Tongue (tissue), 2 donors: ENCODE data around the gene FOXP1. TPM values are rescaled to one million over a fixed set of nuclear protein-coding genes. Genes with fewer than 3 reads are reported as not detected.

Experiments
- DNase-seq: peaks from one replicate; pipeline ENCODE4 v3.0.0-alpha.2; 2015
- total RNA-seq: library from RNA; depleted of rRNA; stranded (reverse); fragments of >200 nt; gene quantifications from one replicate; pipeline ENCODE4 v1.2.3, GENCODE V29; 2014

FOXP1 gene
- total RNA-seq, 1 donor from 2014 or later = 66.4 TPM

DNA sequence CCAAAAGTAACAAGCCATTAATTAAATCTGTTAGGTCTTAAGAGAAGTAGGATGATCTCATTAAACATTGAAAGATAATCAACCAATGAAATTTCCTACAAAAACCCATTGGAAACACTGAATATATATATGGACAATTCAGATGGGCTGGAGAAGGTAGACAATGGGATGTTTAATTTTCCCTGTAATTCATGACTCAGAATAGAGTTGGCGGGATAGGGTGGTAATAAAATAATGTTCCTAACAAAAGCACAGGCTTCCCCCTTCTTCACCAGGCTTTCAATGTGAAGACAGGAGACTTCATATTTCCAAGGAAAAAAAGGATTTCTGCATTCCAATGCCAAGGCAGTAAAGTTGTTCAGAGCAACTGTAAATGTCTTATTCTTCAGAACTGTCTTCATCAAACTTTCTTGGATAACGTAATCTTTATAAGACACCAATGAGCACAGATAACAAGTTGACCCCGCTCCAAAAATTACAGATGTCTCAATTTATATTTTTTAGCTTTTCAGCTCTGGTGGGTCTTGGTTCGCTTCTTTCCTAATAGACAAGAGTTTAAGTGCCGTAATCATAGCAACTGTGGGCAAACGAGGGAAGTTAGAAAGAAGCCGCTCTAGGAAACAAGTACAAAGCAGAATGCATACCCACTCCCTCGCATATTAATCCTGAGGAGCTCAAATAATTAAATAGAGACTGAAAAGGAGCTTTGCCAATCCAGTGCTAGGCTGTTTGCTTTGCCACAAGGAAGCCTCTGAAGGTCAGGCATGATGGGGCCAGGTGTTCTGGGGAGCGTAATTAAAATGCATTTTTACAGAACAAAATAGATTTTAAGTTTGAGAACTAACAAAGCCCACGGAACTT lies 377.0 kb downstream of the FOXP1 start:
- no peak for DNase-seq

DNA sequence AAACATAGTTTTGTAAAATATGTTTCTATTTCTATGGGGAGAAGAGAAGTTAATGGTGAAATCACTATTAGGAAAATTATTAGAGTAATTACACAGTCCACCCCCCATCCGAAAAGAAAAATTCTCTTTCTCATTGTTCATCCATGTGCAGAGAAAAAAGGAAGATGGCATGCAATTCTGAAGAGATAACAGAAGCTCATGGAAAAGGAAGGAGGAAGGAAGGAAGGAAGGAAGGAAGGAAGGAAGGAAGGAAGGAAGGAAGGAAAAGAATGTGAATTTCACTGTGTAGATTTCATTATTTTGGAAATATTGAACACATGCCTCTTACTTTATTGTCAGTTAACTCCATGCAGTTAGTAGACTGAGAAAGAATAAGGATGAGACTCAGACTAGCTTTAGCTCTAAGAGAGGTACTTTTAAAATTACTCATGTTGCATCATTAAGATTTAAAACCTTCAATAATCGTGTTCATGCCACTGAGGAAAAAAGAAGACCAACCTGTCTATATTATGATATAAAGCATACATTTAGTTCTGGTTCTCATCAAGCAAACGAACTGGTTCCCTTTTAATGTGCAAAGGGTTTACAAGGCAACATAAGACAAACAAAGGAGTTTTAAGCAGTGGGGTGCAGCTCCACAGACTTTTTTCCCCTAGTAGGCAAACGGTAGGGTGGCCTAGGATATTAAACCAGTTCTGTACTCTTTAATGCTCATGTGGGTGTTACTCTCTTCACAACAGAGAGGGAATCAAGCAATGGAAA lies 379.6 kb downstream of the FOXP1 start:
- DNase-seq = no peak

DNA sequence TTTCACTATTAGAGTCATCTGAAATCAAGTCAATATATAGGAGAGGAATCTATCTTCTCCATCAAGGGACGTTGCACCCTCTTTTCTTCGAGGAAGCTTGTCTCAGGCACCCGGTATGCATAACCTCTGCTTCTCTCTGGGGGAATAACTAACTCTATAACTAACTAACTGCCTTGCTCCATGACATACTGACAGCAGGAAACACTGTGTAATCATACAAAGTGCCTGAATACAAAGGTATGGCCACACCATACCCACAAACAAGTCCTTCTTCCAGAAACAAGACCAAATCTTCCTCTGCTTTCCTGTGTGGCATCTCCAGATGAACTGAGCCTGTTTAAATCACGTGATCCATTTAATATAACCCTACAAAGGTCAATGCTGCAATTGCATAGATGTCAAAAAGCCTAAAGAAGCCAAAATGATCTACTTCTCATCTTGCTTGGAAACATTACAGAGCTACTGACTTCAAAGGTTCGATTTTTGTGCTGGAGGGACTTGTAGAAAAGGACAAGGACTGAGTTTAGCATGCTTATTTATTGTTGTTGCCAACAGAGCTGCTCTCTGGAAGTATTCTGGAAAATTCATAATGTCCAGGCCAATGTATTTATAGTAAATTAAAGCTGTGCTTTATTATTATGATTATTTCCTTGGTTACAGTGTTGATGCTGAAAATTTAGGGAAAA lies 380.5 kb downstream of the FOXP1 start:
- DNase-seq = no peak

DNA sequence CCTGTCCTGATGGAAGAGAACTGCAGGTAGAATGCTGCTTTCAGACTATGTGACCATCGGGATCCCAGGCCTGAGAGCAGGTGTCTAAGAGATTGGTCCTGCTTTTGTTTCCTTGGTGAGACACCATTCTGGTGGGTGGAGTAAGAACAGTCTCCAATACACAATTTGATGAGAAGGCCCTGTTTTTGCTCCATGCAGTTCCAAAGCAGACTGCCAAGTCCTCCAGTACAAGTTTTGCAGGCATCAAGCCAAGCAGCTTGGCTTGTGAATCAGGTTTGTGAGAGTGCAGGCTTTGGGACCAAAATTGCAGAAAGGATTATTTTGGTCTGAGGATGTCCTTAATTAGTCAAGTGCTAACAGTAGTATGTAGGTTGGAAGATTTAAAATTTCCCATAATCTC lies 381.6 kb downstream of the FOXP1 start:
- peak; percentile 93 for DNase-seq

DNA sequence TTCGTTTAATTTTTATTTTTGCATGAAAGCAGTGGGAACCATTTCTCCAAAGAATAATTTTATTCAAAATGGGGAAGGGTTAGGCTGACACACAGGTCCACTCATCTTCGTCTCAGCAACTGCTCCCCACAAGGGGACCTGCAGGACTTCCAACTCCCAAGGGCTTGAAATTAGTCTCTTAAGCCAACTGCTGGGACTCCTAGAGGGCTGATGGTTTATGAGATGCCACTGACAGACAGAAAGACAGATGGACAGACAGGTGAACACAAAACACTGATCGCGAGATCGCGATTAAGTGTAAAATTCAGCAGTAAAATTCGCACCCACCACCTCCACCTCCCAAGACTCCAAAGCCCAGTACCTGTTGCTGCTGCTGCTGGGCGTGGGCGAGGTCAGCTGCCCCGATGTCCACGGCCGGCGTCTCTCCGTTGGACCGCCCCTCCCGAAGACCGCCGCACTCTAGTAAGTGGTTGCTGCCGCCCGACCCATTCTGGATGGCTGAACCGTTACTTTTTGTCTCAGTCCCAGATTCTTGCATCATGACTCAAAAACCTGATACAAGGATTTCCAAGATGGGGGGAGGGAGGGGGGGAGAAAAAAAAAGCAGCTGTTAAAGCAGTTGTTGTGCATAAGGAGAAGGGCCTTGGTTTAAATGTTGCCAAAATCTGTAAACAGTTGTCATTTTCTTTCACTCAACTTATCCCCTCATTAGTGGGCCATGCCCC lies 385.5 kb downstream of the FOXP1 start:
- peak; percentile 84 for DNase-seq

DNA sequence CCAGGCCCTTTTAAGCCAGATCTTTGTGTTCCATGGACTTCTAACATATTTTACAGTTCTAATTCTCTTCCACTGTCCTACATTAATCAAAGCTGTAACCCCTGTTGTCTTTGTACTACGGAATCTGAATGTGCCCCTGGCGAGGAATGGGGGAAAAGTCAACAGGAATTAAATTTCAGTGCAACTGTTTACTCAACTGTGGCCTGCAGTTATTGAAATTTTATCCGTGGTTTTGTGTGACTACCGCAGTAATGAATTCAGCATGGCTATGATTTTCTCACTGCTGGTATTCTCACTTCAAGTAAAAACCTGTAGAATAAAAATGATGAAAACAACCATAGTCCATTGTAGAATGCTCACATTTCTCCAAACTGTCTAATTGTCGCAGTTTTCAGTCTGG lies 388.0 kb downstream of the FOXP1 start:
- DNase-seq = peak; percentile 60

DNA sequence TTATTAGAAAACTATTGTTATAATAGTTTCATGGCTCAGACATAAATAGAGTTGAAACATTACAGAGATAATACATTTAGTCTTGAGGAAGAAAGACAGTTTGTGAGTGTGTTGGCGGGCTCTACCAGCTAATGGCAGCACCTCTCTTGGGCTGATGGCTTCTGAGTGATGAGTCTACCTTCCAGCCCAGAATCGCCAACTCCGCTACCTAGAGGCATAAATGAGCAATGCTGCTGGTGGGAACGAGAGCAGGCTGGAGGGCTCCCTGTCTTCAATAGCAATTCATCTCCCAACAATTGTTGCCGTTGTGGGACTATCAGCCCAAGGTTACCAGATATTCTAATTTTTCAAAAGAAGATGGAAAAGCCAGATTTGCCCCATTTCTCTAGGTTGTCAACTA lies 388.7 kb downstream of the FOXP1 start:
- no peak for DNase-seq

DNA sequence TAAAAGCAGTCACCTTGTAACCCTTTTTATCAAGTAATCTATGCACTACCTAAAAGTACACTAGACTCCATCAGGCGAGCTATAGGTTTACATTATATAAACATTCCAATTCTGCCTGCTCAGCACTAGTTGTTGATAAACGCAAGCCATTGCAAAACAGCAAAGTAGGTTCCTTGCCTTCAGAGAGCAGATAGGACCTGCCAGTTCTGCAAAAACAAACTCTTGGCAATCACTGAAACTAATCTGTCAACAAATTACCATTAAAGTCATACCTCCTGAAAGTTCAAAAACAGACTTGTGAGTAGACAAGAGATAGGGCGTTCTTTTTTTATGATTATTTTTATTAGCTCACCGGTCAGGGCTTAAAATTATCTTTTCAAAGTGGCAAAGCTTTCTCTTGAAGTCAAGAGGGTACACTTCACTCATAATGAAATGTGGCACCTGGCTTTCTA lies 392.5 kb downstream of the FOXP1 start:
- no peak for DNase-seq

DNA sequence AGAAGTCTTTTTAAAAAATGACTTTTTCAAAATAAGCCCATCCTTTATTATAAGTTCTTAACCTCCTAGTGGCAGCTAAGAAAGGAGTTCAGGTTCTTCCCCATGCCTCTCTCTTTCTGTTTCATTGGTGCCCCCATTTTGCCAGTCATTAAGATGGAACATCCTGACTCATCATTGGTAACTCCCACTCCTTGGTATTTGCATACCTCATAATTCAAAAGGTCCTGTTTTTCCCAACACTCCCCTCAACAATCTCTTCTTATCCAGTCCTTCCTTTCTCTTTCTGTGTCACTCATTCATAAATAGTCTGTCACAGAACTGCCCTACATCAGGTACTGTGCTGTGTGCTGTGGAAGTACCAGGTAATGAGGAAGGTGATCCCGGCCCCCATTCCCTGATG lies 394.0 kb downstream of the FOXP1 start:
- no peak for DNase-seq

DNA sequence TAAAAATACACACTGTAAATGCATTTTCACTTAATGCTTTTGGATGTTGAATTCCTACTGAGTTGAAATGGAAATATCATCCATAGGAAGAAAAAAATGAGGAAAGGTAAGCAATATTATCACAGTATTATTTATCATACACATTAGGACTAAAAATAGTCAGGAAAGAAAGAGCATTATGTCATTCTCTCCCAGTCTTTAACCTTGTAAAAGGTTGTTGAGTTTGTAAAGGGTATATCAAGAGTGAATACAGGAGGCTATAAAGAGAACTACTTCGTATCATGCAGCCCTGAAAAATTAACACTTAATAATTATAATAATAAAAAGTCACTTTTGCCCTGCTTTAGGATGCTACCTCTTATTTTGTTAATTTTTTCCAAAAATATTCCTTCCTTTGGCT lies 395.8 kb downstream of the FOXP1 start:
- no peak for DNase-seq

DNA sequence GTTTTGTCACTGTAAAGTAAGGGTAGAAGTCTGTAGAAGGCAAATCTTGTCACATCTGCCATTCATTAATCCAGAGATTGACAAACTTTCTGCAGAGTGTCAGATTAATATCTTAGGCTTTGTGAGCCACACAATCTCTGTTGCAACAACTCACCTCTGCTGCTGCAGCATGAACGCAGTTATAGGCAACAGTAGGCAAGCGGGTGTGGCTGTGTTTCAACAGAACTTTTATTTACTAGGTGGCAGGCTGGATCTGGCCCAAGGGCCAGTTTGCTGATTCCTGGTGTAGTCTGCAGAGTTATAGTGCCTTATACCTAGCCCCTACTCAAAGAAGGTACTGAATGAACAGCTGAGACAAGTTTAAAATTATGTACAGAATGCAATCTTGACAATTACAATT lies 396.7 kb downstream of the FOXP1 start:
- no peak for DNase-seq

DNA sequence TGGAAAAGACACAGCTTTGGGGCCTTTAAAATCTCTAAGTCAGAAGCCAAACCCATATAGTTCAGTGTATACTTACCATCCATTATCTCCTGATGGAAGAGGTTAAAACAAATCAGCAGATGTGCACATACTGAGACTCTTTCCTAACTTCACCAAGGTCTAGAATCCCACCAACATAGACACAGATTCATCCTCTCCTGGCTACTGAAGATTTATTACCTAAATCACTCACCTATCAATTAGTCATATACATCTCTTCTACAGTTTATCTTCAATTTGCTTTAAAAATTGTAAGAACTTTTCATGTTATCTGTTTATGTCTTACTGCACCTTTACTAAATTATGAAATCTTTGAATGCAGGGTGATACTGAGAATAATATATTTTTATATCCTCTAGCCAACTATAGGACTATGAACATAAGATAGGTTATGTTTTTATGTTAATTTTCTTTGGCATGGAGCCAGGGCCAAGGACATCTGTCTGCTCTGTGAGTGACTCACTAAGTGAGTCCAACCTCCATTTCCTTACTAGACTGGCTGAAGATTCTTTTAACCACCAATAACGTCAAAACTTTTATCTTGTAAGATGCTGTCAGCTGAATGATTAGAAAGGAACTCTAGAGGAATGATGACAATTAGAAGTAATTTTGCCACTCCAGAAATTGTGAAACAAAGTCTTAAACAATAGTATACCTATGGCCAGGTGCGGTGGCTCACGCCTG lies 397.6 kb downstream of the FOXP1 start:
- DNase-seq = no peak

DNA sequence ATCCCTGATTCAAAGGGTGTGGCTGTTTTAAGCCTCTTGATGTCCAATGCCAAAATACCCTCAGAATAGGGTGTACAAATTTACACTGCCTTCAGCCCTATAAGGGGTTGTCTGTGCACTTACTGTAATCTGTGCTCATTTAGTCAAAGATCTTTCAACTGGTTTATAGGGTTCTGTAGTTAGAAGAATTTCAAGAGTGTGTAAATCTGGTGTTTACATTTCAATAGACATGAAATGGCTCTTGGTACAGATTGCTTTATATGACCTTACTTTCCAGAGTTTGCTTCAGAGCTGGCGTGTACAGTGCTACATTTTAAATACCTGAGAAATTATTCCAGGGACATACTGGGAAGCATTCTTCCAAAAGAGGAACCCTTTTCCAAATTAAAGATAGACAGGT lies 399.3 kb downstream of the FOXP1 start:
- no peak for DNase-seq

DNA sequence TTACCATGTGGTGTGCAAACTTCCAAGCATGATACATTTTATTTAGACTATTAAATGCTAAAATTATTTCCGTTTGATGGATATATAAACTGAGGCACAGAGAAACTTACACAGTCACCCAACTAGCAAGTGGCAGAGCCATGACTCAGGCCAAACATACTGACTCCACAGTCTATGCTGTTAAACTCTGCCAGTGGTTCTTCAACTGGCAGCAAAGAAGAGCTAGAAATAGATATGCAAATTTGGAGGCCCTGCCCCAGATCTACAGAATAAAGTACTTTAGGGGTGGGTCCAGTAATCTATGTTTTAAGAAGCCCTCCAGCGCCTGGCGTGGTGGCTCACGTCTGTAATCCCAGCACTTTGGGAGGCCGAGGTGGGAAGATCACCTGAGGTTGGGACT lies 400.0 kb downstream of the FOXP1 start:
- no peak for DNase-seq

DNA sequence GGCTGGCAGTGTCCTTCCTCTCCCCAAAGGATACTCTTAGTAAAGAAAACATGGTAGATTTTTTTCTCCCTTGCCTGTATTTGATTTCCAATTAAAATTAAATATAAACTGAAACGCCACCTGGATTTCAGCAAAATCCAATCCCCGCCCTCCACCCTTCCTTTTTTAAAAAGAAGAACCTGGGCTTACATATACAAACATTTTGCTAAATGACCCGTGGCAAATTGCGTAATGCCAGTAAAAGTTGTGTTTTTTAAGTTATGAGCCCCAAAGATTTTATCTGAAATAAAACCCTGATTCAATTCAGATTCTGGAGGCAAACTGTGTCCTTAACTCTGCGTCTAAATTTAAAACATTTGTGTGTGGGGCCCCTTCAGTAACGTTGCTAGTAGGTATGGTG lies 403.0 kb downstream of the FOXP1 start:
- DNase-seq = no peak

DNA sequence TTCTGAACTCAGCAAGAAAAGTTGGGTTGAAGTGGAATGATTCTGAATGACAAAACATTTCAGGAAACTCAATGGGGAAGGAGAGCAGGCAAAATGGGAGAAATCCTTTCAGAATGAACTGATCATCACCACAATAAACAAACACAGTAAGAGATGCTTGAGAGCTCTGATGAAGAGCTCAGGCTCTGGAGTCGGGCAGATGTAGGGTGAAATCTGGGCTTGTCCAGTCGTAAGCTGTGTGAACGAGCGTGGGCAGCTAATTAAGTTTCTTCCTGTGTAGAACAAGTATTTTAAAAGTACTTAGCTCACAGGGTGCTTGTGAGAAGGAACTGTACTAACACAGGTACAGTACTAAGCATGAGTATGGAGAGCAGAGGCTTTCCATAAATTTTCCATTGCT lies 406.2 kb downstream of the FOXP1 start:
- no peak for DNase-seq

DNA sequence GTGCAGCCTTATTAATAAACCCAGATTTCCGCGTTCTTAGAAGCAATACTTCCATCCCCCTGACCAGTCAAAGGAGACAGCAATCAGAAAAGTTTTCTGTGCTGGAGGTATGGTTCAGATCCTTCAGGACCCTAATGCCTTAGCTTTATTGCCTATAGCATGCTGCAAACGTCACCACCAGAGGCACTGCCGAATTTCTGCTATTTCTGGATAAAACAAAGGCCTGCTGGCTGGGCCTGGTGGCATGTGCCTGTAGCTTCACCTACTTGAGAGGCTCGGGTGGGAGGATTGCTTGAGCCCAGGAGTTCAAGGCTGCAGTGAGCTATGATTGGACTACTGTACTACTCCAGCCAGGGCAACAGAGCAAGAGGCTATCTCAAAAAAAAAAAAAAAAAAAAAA lies 407.2 kb downstream of the FOXP1 start:
- no peak for DNase-seq

DNA sequence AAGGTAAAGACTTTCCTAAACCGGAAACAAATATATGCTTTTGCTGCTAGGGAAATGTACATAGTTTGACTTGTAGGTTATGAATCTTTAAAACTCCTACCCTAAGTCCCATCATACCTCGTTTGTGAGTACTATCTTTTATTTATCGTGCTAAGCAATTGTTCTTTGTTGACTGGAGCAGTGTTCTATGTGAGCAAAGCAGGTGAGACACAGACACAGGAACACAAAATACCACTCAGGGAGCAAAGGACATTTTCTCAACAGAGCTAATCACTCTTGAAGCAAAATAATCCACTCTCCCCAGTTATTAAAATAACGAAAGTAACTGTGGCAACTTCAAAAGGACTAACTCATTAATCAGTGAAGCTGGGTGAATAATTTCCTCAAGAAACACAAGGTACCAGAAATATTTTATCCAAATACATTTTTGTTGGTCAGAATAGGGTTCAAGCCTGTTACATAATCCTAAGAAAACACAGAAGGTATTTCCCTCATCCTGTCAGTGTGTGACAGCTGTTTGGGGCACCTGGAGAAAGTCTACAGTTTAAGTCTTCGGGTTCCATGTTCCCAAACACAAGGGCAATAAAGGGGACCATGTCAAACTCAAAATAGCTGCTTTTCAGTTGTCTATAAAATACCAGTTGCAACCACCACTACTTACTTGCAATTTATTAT lies 407.7 kb downstream of the FOXP1 start:
- no peak for DNase-seq

DNA sequence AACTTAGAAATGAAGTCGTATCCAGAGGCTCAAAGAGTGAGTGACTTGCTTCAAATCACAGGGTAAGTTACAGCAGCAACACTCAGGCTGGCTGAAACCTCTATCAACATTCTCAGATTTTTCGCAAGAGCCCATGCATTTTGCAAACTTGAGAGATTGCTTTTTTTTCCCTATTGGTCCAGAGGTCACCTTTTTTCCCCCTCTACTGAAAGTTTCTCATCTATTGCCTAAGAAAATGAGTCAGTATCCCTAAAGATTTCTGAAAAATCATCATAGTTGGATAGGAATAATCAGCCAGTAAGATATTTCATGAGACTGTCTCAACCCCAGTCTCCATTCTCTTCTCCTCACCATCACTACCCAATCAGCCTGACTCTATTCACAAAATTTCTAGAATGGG lies 410.6 kb downstream of the FOXP1 start:
- DNase-seq = no peak

DNA sequence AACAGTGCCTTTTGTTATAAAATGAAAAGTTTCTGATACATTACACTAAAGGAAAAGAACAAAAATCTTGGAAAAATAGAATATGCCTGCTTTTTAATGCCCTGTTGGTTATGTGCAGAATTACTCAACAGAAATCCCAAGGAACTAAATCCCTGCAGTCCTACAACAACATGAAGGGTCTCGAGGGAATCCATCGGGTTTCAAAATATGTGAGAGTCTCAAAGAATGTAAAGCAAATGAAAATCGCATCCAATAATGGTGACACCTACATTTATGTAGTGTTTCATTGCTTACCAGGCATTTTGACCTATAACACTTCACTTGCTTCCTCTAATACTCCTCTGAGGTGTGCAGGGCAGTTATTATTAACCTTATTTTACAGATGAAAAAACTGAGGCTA lies 411.3 kb downstream of the FOXP1 start:
- DNase-seq = no peak

DNA sequence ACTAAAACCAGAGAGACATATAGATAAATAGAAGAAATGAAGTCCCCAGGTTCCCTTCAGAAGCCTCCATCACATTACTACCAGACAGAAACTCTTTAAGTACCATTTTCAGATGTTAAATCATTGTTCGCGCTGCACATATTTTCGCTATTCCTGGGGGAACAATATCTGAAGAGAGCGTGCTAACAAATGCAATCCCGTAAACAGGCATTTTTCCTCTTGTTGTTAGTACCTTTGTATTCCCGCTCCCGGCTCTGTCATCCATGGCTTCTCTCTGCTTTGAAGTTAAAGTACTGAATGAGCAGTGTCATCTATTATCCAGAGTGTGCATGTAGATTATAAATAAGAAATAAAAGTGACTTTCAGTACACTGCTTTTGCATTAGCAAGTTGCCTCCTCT lies 412.3 kb downstream of the FOXP1 start:
- no peak for DNase-seq
